Measurements from ENCODE around the gene EDAR.

GRCh38 chr2:108988076-108988795 is 784 bp downstream of the EDAR start:
- no peak for TF ChIP-seq L3MBTL2 (conservative IDR thresholded peaks at IDR 0.05)
- TF ChIP-seq ZNF384 (IDR thresholded peaks at IDR 0.05): no peak
- no peak for TF ChIP-seq FOXM1 (IDR thresholded peaks at IDR 0.05; ENCODE audit: borderline replicate concordance)
- TF ChIP-seq ARNT (IDR thresholded peaks at IDR 0.05): no peak
- TF ChIP-seq TARDBP (IDR thresholded peaks at IDR 0.05): no peak
- no peak for TF ChIP-seq NFRKB (IDR thresholded peaks at IDR 0.05)
- no peak for TF ChIP-seq PKNOX1 (IDR thresholded peaks at IDR 0.05)
- TF ChIP-seq BHLHE40 (IDR thresholded peaks at IDR 0.05; ENCODE audit: borderline replicate concordance): no peak
